ENCODE data around the gene HINT2.

Gene HINT2

DNA sequence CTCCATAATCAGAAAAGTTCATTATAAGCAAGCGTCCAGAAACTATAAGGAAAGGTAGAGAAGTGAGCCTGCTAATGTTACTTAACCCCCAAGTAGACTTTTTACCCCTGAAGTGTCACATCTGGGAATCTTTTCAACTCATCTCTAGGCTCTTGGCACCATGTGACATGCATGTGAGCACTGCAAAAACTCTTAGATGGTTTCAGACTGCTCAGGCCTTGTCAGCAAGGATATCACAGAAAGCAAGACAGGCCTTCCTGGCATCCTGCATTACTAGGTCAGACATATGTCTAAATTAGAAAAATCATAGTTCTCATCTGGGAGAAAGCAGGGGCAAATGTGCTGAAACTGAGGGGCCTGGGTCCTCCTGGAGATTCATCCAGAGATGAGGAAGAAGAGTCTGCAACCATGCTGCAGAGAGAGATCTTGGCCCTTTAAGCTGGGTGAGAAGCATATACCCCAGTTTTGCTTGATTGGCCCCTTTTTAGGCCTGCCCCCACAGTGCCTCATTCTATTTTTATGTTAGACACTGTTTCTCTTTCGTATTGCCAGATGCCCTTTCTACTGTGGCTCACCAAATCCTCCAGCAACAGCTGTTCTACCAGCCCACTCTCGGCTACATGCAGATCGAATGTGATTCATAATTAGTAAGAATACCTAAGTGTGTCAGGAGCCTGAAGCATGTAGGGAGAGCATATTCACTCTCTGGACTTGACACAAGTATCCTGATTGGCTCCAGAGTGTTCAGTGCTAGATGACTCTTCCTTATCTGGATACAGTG is 33.1 kb upstream of the HINT2 start:
- TF ChIP-seq, protein P1, sequence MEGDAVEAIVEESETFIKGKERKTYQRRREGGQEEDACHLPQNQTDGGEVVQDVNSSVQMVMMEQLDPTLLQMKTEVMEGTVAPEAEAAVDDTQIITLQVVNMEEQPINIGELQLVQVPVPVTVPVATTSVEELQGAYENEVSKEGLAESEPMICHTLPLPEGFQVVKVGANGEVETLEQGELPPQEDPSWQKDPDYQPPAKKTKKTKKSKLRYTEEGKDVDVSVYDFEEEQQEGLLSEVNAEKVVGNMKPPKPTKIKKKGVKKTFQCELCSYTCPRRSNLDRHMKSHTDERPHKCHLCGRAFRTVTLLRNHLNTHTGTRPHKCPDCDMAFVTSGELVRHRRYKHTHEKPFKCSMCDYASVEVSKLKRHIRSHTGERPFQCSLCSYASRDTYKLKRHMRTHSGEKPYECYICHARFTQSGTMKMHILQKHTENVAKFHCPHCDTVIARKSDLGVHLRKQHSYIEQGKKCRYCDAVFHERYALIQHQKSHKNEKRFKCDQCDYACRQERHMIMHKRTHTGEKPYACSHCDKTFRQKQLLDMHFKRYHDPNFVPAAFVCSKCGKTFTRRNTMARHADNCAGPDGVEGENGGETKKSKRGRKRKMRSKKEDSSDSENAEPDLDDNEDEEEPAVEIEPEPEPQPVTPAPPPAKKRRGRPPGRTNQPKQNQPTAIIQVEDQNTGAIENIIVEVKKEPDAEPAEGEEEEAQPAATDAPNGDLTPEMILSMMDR (IDR thresholded peaks at IDR 0.05; ENCODE audit: borderline replicate concordance, control extremely low read depth, extremely low read depth, insufficient read depth, missing control alignments) = no peak
- in situ Hi-C loops (cut with MboI; ENCODE audit: low sequenced_read_pairs, unreplicated experiment) = no loop called here
- DNase-seq (ENCODE audit: low spot score) = peak; percentile 79

DNA sequence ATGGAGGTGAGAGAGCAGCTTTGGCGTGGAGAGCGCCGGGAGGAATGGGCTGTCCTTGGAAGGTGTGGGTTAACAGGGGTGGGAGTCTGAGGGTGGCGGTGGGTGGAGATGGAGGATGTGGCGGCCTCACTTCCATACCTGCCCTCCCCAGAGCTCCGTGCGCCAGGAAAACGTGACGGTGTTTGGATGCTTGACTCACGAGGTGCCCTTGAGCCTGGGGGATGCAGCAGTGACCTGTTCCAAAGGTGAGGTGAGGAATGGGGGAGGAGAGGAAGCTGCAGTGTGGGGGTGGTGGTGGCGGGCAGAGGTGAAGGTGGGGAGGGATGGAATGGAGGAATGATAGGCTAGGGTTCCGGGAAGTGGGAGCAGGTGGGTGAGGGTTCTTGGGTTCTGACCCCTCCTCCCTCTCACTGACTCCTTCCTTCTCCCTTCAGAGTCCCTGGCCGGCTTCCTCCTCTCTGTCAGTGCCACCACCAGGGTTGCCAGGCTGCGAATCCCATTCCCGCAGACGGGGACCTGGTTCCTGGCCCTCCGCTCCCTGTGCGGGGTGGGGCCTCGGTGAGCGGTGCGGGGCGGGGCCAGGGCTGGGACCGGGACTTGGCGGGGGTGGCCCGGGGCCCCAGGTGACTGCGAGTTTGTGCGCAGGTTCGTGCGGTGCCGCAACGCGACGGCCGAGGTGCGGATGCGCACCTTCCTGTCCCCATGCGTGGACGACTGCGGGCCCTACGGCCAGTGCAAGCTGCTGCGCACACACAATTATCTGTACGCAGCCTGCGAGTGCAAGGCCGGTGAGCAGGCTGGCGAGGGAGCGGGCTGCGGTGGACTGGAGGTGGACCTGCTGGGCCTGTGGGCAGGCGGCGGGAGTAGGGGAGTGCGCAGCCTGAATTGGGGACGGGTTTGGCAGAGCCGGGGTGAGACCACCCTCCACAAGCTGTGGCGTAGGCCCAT is 31.3 kb upstream of the HINT2 start:
- no peak for DNase-seq (ENCODE audit: low spot score)
- in situ Hi-C loops (cut with MboI; ENCODE audit: low sequenced_read_pairs, unreplicated experiment) = no loop called here
- TF ChIP-seq, protein P1 (IDR thresholded peaks at IDR 0.05; ENCODE audit: borderline replicate concordance, control extremely low read depth, extremely low read depth, insufficient read depth, missing control alignments) = no peak

DNA sequence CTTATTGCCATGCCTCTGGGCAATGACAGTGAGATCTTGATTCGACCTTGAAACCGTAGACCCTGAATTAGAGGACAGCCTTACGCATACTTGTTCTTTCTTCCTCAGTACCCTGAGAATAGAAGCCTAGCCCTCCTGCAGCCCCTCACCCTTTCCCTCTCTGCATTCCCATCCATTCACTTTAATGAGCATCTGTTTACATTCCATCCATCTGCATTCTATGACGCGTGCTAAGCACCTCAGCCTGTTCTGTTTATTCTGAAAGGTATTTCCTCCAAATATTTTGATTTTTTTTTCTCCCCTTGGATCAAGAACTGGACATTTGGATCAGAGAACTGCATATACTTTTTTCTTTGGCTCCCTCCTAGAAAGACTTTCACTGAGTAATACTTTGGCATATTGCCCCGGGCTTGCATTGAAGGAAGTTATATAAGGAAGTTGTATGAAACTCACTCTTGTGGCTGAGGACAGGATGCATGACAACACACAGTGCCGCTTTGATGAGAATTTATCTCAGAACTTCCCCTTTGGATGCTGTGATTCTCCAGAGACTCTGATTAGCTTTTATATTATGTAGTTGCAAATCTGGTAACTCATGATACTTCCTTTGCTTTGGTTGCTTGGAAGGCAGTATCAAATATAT is 29.9 kb upstream of the HINT2 start:
- peak; percentile 49 for DNase-seq (ENCODE audit: low spot score)
- TF ChIP-seq, protein P1 (IDR thresholded peaks at IDR 0.05; ENCODE audit: borderline replicate concordance, control extremely low read depth, extremely low read depth, insufficient read depth, missing control alignments) = no peak
- in situ Hi-C loops (cut with MboI; ENCODE audit: low sequenced_read_pairs, unreplicated experiment) = no loop called here

DNA sequence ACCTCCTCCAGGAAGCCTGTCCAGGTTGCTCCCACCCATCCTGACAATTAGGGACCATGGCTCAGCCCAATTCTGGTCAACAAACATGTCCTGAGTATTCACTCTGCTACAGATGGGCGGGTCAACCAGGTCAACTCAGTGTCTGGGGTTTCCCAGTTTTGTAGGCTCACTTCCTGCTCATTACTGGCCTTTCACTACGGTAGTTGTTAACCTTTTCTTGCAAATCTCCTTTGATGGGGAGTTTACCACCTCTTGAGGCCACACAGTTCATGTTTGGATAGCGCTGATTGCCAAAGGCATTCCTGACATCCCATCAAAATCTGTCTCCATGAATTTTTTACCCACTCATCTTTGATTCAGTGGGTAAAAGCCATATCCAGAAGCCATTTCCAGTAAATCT is 28.0 kb upstream of the HINT2 start:
- peak; percentile 82 for DNase-seq (ENCODE audit: low spot score)
- TF ChIP-seq, protein P1 (IDR thresholded peaks at IDR 0.05; ENCODE audit: borderline replicate concordance, control extremely low read depth, extremely low read depth, insufficient read depth, missing control alignments) = no peak
- in situ Hi-C loops (cut with MboI; ENCODE audit: low sequenced_read_pairs, unreplicated experiment) = no loop called here

DNA sequence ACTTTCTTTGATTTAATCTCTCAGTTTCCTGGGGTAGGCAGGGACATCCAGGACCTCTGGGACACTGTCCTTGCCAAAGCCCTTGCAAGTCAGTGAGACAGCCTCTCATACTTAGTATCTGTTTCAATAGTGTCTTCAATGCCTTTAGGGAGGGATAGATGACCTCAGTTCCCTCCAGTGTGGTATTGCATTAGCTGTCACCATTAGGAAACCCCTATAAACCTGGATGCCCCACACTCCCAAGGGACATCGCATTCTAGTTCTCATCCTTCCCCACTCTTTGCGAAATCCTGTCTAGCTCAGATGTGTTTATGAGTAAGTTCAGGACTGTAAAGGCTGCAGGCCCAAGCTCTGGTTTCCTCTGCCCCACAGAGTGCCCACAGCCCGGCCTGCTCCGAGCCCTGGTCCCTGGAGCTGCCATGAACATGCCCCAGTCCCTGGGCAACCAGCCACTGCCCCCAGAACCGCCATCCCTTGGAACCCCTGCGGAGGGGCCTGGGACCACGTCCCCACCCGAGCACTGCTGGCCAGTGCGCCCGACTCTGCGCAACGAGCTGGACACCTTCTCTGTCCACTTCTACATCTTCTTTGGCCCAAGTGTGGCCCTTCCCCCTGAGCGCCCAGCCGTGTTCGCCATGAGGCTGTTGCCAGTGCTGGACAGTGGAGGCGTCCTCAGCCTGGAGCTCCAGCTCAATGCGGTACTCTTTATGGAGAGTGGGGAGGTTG is 27.3 kb upstream of the HINT2 start:
- DNase-seq (ENCODE audit: low spot score) = peak; percentile 51
- TF ChIP-seq, protein P1 (IDR thresholded peaks at IDR 0.05; ENCODE audit: borderline replicate concordance, control extremely low read depth, extremely low read depth, insufficient read depth, missing control alignments) = no peak
- in situ Hi-C loops (cut with MboI; ENCODE audit: low sequenced_read_pairs, unreplicated experiment) = no loop called here

DNA sequence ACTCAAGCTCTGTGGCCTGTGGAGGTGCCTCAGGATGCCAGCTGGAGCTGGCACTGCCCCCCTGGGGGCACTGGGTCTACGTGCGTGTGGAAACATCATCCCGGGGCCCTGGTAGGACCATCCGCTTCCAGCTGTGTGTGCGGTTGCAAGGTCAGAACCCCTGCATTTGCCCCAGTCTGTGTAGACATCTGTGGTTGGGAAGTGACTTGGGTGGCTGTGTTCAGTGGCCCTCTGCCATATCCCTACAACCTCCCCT is 26.7 kb upstream of the HINT2 start:
- TF ChIP-seq, protein P1 (IDR thresholded peaks at IDR 0.05; ENCODE audit: borderline replicate concordance, control extremely low read depth, extremely low read depth, insufficient read depth, missing control alignments) = no peak
- in situ Hi-C loops (cut with MboI; ENCODE audit: low sequenced_read_pairs, unreplicated experiment) = no loop called here
- DNase-seq (ENCODE audit: low spot score) = no peak

Data from GM13976 (cell line).